ENCODE measurements around the gene NEK9. TPM values are rescaled to one million over a fixed set of nuclear protein-coding genes. Genes with fewer than 3 reads are reported as not detected.

The NEK9 gene
- total and polyA plus RNA-seq, 10 of the 15 experiments (the other 5 are each of a cell fraction or from before 2014, with no cell fraction given): 6.0 to 78.8 (median 44.7) TPM

DNA sequence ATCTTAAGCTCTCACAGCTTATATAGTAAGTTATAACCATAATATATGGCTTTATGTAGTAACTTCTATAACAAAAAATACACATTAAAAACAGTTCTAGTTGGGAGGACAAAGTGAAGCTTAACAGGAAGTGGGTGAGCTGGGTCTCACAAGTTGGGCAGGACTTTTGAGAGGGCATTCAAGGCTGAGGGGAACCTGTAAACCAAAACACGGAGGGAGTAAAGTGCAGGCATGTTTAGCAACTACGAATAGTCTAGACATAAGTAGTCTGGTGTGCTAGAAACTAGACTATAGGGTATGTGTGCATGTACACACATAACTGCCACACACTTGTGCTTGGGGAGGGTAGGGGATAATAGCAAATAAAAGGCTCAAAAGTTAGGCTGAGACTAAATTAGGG is 14.2 kb upstream of the NEK9 start:
- Histone ChIP-seq H3K79me2 (ENCODE audit: control insufficient read depth, insufficient read depth, low read length) (peaks cover 18% of the 10 kb centered on the region), H4K20me1 (ENCODE audit: control insufficient read depth, insufficient read depth) (no peaks in the 10 kb centered on the region), H3K4me1 (ENCODE audit: control insufficient read depth, insufficient read depth, low read length) (peaks cover 18% of the 10 kb centered on the region), H3K36me3 (ENCODE audit: control insufficient read depth in 2 of 2, insufficient read depth in 2 of 2, low read length in 1 of 2) (peaks cover 2 to 7% of the 10 kb centered on the region in 2 experiments; a peak in 2 of 4 replicates), H2AFZ (ENCODE audit: control insufficient read depth, low read depth, low read length) (no peak overlapping the region), H3K9ac (ENCODE audit: control insufficient read depth, insufficient read depth, low read length) (no peak overlapping the region), H3K27ac (ENCODE audit: control insufficient read depth, insufficient read depth) (no peak overlapping the region), H3K9me3 (replicated peaks; ENCODE audit: control insufficient read depth, insufficient read depth, low read length) (no peaks in the 10 kb centered on the region), H3K4me3 (no peak overlapping the region), H3K4me2 (ENCODE audit: control insufficient read depth, insufficient read depth) (no peak overlapping the region), H3K27me3 (replicated peaks in 1 of 2; ENCODE audit: control insufficient read depth in 2 of 2, insufficient read depth in 2 of 2, low read length in 1 of 2) (no peaks in the 10 kb centered on the region)
- FAIRE-seq (no peak), ATAC-seq (no peak), DNase-seq (ENCODE audit: low read depth, low spot score) (no peak)
- CTCF ChIA-PET: interaction anchor here (1.1 to 11.5 kb wide), 6 partner anchors 9 to 159 kb away, joined by 3 to 227 read pairs (median 4); no protein-coding TSS in a partner anchor
- no peak for TF ChIP-seq BRCA1 (IDR thresholded peaks at IDR 0.05; ENCODE audit: low read depth, low read length)
- TF ChIP-seq, protein P1, sequence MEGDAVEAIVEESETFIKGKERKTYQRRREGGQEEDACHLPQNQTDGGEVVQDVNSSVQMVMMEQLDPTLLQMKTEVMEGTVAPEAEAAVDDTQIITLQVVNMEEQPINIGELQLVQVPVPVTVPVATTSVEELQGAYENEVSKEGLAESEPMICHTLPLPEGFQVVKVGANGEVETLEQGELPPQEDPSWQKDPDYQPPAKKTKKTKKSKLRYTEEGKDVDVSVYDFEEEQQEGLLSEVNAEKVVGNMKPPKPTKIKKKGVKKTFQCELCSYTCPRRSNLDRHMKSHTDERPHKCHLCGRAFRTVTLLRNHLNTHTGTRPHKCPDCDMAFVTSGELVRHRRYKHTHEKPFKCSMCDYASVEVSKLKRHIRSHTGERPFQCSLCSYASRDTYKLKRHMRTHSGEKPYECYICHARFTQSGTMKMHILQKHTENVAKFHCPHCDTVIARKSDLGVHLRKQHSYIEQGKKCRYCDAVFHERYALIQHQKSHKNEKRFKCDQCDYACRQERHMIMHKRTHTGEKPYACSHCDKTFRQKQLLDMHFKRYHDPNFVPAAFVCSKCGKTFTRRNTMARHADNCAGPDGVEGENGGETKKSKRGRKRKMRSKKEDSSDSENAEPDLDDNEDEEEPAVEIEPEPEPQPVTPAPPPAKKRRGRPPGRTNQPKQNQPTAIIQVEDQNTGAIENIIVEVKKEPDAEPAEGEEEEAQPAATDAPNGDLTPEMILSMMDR (IDR thresholded peaks at IDR 0.05 in 2 of 3, conservative IDR thresholded peaks at IDR 0.05 in 1 of 3; ENCODE audit: control insufficient read depth in 2 of 3, extremely low read depth in 1 of 3, insufficient read depth in 1 of 3, low read depth in 3 of 3, low read length in 3 of 3): no peak
- no peak for TF ChIP-seq POLR2A (IDR thresholded peaks at IDR 0.05; ENCODE audit: low read depth, low read length)
- TF ChIP-seq, protein P2, sequence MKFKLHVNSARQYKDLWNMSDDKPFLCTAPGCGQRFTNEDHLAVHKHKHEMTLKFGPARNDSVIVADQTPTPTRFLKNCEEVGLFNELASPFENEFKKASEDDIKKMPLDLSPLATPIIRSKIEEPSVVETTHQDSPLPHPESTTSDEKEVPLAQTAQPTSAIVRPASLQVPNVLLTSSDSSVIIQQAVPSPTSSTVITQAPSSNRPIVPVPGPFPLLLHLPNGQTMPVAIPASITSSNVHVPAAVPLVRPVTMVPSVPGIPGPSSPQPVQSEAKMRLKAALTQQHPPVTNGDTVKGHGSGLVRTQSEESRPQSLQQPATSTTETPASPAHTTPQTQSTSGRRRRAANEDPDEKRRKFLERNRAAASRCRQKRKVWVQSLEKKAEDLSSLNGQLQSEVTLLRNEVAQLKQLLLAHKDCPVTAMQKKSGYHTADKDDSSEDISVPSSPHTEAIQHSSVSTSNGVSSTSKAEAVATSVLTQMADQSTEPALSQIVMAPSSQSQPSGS (IDR thresholded peaks at IDR 0.05; ENCODE audit: low read length): no peak
- TF ChIP-seq, protein P3, sequence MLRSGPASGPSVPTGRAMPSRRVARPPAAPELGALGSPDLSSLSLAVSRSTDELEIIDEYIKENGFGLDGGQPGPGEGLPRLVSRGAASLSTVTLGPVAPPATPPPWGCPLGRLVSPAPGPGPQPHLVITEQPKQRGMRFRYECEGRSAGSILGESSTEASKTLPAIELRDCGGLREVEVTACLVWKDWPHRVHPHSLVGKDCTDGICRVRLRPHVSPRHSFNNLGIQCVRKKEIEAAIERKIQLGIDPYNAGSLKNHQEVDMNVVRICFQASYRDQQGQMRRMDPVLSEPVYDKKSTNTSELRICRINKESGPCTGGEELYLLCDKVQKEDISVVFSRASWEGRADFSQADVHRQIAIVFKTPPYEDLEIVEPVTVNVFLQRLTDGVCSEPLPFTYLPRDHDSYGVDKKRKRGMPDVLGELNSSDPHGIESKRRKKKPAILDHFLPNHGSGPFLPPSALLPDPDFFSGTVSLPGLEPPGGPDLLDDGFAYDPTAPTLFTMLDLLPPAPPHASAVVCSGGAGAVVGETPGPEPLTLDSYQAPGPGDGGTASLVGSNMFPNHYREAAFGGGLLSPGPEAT (IDR thresholded peaks at IDR 0.05; ENCODE audit: low read depth): no peak
- WGBS (ENCODE audit: insufficient coverage, insufficient replicate concordance, low lambda C conversion rate, missing lambda C conversion rate): 24% methylated on average over 2 of the region's 2 CpGs
- RAD21 ChIA-PET (ENCODE audit: unreplicated experiment): interaction anchor here (0.5 to 7.7 kb wide), 5 partner anchors 10 to 372 kb away, joined by 3 to 57 read pairs (median 5); no protein-coding TSS in a partner anchor
- in situ Hi-C loops (cut with MboI): no loop called here
- intact Hi-C loops (cut with micrococcal nuclease; ENCODE audit: unreplicated experiment): no loop called here
- SMC1A ChIA-PET (ENCODE audit: uncharacterized antibody, unreplicated experiment): interaction anchor here (1.3 to 3.2 kb wide), 6 partner anchors 15 to 420 kb away, joined by 3 to 29 read pairs (median 4); no protein-coding TSS in a partner anchor
- POLR2A ChIA-PET: interaction anchor here (0.9 to 1.2 kb wide), 3 partner anchors 35 to 158 kb away, joined by 3 to 5 read pairs (median 4); no protein-coding TSS in a partner anchor
- BruUV-seq (replicated peaks): no TSS peak
